Natural killer cell treated with Interleukin-12 subunit alpha and Interleukin-12 subunit beta and Interleukin-15 and Interleukin-18, amount 100 ng/mL, for 72 hours (primary cell): ENCODE measurements around the gene DLGAP1. TPM values are rescaled to one million over a fixed set of nuclear protein-coding genes. Genes with fewer than 3 reads are reported as not detected.
"Not testable (repeated sequence)": the region's sequence is repeated elsewhere in the genome, so short reads cannot be mapped to it uniquely, and the experiment has no call there.

Source experiments
- ATAC-seq, 2 donors: fragments of 150-1000 bp; cut with Tn5 transposase in 1 of 2; sonication (Bioruptor Pico), chemical (Tn5 transposase) in 1 of 2; 2 replicates each; pipeline ENCODE4 v1.10.0; 2021
- DNase-seq: peaks from one replicate; pipeline ENCODE4 v3.0.0; 2022; ENCODE audit warnings: low spot score
- H3K27ac Mint-ChIP-seq, 2 donors: 1 replicate in 1 of 2; 2 replicates in 1 of 2; pipeline ENCODE4 v1.8.0; 2022; ENCODE audit warnings: mixed read lengths in 2 of 2, mild to moderate bottlenecking in 1 of 2, moderate library complexity in 1 of 2
- H3K27me3 Mint-ChIP-seq, 2 donors: 1 replicate in 1 of 2; 2 replicates in 1 of 2; pipeline ENCODE4 v1.8.0; 2022; ENCODE audit warnings: mixed read lengths in 2 of 2
- H3K36me3 Mint-ChIP-seq: one replicate; pipeline ENCODE4 v1.8.0; 2022; ENCODE audit warnings: mixed read lengths
- H3K4me1 Mint-ChIP-seq, 2 donors: 1 replicate in 1 of 2; 2 replicates in 1 of 2; pipeline ENCODE4 v1.8.0; 2022; ENCODE audit warnings: low read depth in 2 of 2, mixed read lengths in 2 of 2, mild to moderate bottlenecking in 1 of 2
- H3K4me3 Mint-ChIP-seq: one replicate; pipeline ENCODE4 v1.8.0; 2022; ENCODE audit warnings: mixed read lengths
- H3K9me3 Mint-ChIP-seq: 2 replicates; pipeline ENCODE4 v1.8.0; 2022; ENCODE audit warnings: mixed read lengths
- total RNA-seq, 2 donors: library from RNA; stranded (reverse); gene quantifications; one replicate each; pipeline ENCODE4 v1.2.3, GENCODE V29; 2022

Gene DLGAP1
- total RNA-seq, 2 donors from 2014 or later, result not detected

DNA sequence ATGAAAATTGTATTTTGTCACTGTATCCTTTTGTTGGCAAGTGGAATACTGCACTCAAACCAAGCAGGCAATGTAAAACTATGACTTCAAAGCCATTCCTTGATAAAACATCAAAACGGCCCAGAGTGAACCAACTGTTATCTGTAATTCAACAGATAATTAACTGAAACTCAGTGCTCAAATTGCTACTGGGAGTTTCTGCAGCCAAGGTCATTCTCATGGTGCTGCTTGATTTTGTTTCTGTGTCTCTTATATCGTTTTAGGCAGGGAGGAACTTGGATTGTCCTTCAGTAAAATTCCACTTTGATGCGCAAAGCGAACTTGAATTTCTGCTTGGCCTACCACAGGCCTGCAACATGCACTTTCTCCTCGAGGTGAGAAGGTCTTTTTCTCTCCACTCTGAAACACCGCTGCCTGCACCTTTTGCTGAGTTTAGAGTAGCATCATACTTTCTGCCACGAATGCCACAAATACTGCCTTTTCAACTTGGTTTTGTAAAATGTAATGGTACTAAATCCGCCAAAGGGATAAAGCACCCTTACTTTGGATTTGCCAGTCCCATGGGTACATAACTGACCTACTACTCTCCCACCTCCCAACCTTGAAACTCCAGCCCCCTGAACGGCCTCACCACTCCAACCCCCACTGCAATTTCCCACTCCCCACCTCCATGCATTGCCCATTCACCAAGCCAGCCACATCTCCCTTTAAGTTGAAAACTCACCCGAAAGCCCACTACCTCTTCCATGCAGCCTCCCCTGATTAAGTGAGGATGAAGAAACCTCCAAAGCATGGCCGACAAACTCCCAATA is 800.5 kb downstream of the DLGAP1 start:
- no peaks in the 10 kb centered on the region for H3K9me3 Mint-ChIP-seq
- no peak overlapping the region for H3K27ac Mint-ChIP-seq
- no peaks in the 10 kb centered on the region for H3K36me3 Mint-ChIP-seq
- DNase-seq, result no peak
- no peak overlapping the region for H3K4me3 Mint-ChIP-seq
- ATAC-seq, result no peak
- H3K27me3 Mint-ChIP-seq, result peaks cover 5 to 6% of the 10 kb centered on the region in 2 donors
- peaks cover 9 to 18% of the 10 kb centered on the region in 2 donors for H3K4me1 Mint-ChIP-seq

- H3K27me3 Mint-ChIP-seq, result peaks cover 5 to 6% of the 10 kb centered on the region in 2 donors
These were observed 801.2 kb downstream of the DLGAP1 start for GRCh38 chr18:3653851-3654441.

GRCh38 chr18:3653263-3653850 is 801.8 kb downstream of the DLGAP1 start:
- H3K27ac Mint-ChIP-seq, result peak overlapping the region; percentile 28 to 53
- ATAC-seq (no peak), DNase-seq (no peak)
- H3K27me3 Mint-ChIP-seq, result peaks cover 5 to 6% of the 10 kb centered on the region in 2 donors
- no peaks in the 10 kb centered on the region for H3K36me3 Mint-ChIP-seq
- H3K4me3 Mint-ChIP-seq, result no peak overlapping the region
- no peaks in the 10 kb centered on the region for H3K9me3 Mint-ChIP-seq
- peaks cover 9 to 24% of the 10 kb centered on the region in 2 donors for H3K4me1 Mint-ChIP-seq

More at GRCh38 chr18:3653851-3654441, 801.2 kb downstream of the DLGAP1 start:
- ATAC-seq (no peak), DNase-seq (no peak)
- no peaks in the 10 kb centered on the region for H3K36me3 Mint-ChIP-seq
- no peak overlapping the region for H3K27ac Mint-ChIP-seq
- H3K4me1 Mint-ChIP-seq, result peaks cover 9 to 22% of the 10 kb centered on the region in 2 donors
- H3K4me3 Mint-ChIP-seq, result no peak overlapping the region
- no peaks in the 10 kb centered on the region for H3K9me3 Mint-ChIP-seq

- H3K27ac Mint-ChIP-seq, result peak overlapping the region; percentile 28 to 53
These were observed 802.5 kb downstream of the DLGAP1 start for GRCh38 chr18:3652380-3653262.

GRCh38 chr18:3651266-3651665 is 803.8 kb downstream of the DLGAP1 start:
- ATAC-seq (no peak), DNase-seq (no peak)
- no peak overlapping the region for H3K4me3 Mint-ChIP-seq
- no peaks in the 10 kb centered on the region for H3K9me3 Mint-ChIP-seq
- H3K27me3 Mint-ChIP-seq, result peaks cover 5 to 6% of the 10 kb centered on the region in 2 donors
- peaks cover 9 to 24% of the 10 kb centered on the region in 2 donors for H3K4me1 Mint-ChIP-seq
- H3K36me3 Mint-ChIP-seq, result no peaks in the 10 kb centered on the region
- no peak overlapping the region for H3K27ac Mint-ChIP-seq

More at GRCh38 chr18:3652380-3653262, 802.5 kb downstream of the DLGAP1 start:
- Mint-ChIP-seq H3K4me1 (peaks cover 9 to 24% of the 10 kb centered on the region in 2 donors), H3K27me3 (peaks cover 5 to 6% of the 10 kb centered on the region in 2 donors), H3K4me3 (no peak overlapping the region), H3K36me3 (no peaks in the 10 kb centered on the region), H3K9me3 (no peaks in the 10 kb centered on the region)
- peak in 1 of 2 donors; percentile 49 for ATAC-seq
- no peak for DNase-seq

GRCh38 chr18:3650521-3651042 is 804.5 kb downstream of the DLGAP1 start:
- not testable (repeated sequence) for H3K9me3 Mint-ChIP-seq, H3K4me3 Mint-ChIP-seq, H3K27ac Mint-ChIP-seq, H3K27me3 Mint-ChIP-seq, H3K36me3 Mint-ChIP-seq, ATAC-seq, DNase-seq
- H3K4me1 Mint-ChIP-seq, result peaks cover 10 to 22% of the 10 kb centered on the region in 2 donors

DNA sequence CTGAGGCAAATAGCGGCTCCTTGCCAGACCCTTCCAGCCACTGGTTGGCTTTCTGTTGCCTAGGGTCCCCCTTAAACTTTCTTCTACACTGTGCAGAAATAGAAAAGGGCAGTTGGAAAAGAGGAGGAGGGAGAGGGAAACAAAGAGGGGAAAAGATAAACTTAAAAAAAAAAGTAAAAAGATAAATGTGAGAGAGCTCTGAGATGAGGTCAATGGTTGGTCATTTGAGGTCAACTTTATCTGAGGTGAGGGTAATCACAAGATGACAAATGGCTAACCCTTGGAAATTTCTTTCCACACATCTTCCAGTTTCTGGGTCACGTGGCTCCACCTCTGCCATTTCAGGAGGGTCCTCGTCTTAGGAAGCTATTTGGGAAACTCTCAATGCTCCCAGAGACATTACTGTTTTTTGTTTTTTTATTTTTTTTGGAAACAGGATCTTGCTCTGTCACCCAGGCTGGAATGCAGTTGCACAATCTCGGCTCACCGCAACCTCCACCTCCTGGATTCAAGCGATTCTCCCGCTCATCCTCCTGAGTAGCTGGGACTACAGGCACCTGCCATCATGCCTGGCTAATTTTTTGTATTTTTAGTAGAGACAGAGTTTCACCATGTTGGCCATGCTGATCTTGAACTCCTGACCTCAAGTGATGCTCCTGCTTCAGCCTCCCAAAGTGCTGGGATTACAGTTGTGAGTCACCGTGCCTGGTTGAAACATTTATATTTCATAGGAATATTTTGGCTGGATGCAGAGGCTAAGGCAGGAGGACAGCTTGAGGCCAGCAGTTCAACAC is 805.3 kb downstream of the DLGAP1 start:
- H3K4me1 Mint-ChIP-seq, result peaks cover 9 to 14% of the 10 kb centered on the region in 2 donors

GRCh38 chr18:3649135-3649632 is 805.9 kb downstream of the DLGAP1 start:
- Mint-ChIP-seq H3K4me1 (peaks cover 8 to 14% of the 10 kb centered on the region in 2 donors), H3K36me3 (no peaks in the 10 kb centered on the region), H3K4me3 (no peak overlapping the region), H3K27me3 (peaks cover 0 to 6% of the 10 kb centered on the region in 2 donors), H3K27ac (no peak overlapping the region), H3K9me3 (no peaks in the 10 kb centered on the region)
- DNase-seq, result no peak
- ATAC-seq, result no peak

More for the DNA sequence above, 805.3 kb downstream of the DLGAP1 start:
- Mint-ChIP-seq H3K9me3 (no peaks in the 10 kb centered on the region), H3K27ac (no peak overlapping the region), H3K4me3 (no peak overlapping the region), H3K27me3 (peaks cover 0 to 6% of the 10 kb centered on the region in 2 donors), H3K36me3 (no peaks in the 10 kb centered on the region)
- ATAC-seq (no peak), DNase-seq (no peak)

GRCh38 chr18:3648641-3649040 is 806.5 kb downstream of the DLGAP1 start:
- H3K36me3 Mint-ChIP-seq, result no peaks in the 10 kb centered on the region
- no peak overlapping the region for H3K4me3 Mint-ChIP-seq
- DNase-seq, result no peak
- no peak overlapping the region for H3K27ac Mint-ChIP-seq
- ATAC-seq, result no peak
- H3K4me1 Mint-ChIP-seq, result peaks cover 10 to 18% of the 10 kb centered on the region in 2 donors
- peaks cover 0 to 6% of the 10 kb centered on the region in 2 donors for H3K27me3 Mint-ChIP-seq
- no peaks in the 10 kb centered on the region for H3K9me3 Mint-ChIP-seq

DNA sequence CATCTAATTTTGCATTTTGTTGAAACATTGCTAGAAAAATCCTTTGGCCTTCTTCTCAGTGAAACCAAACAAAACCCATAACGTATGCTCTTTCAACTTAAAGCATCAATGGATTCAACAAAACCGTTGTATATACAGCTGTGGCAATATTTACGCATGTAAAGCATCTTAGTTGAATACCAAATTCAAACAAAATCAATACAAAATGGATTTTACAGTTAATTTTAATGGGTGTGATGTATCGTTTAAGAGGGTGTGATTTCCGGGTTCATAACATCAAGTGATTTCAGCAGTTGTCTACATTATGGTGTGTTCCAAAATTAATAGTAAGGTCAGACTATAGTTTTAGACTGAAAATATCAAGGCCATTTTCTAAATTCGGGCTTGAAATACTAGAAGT is 806.9 kb downstream of the DLGAP1 start:
- no peaks in the 10 kb centered on the region for H3K36me3 Mint-ChIP-seq
- H3K4me1 Mint-ChIP-seq, result peaks cover 10 to 19% of the 10 kb centered on the region in 2 donors
- peaks cover 0 to 6% of the 10 kb centered on the region in 2 donors for H3K27me3 Mint-ChIP-seq
- H3K9me3 Mint-ChIP-seq, result no peaks in the 10 kb centered on the region
- ATAC-seq (no peak), DNase-seq (no peak)
- H3K4me3 Mint-ChIP-seq, result no peak overlapping the region
- no peak overlapping the region for H3K27ac Mint-ChIP-seq

GRCh38 chr18:3647636-3648035 is 807.5 kb downstream of the DLGAP1 start:
- no peak overlapping the region for H3K4me3 Mint-ChIP-seq
- DNase-seq (no peak), ATAC-seq (no peak)
- no peaks in the 10 kb centered on the region for H3K9me3 Mint-ChIP-seq
- H3K36me3 Mint-ChIP-seq, result no peaks in the 10 kb centered on the region
- no peak overlapping the region for H3K27ac Mint-ChIP-seq
- H3K27me3 Mint-ChIP-seq, result peaks cover 0 to 3% of the 10 kb centered on the region in 2 donors
- H3K4me1 Mint-ChIP-seq, result peaks cover 6 to 18% of the 10 kb centered on the region in 2 donors

DNA sequence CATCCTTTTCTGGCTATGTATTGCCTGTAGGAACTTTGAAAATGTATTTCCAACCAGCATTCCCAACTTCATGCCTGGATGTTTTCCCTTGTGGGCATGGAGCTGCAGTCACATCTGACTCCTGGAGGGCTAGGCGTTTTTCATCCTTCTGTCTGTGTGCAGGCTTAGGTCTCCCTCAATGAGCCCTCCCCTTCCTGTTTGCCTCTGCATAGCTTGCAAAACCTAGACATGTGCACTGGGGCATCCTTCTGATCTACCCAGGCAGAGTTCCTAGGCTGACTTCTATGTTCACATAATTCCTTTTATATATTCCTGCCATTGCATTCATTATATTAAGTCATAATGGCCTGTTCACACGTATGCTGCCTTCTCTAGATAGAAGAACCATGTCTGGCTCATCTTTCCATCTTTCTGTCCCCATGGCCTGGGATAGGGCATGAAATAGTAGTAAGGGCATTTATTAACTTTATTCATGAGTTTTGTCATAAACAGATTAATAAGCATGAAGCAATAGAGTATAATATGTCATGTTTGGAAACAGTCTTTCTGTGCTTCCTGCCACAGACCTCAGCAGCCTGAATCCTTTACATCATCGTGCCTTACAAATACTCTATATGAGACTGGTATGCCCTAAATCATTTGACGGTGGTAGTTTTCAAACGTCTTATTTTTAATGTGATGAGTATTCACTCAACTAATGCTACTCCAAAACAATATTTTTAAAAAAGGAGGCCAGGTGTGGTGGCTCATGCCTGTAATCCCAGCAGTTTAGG is 809.5 kb downstream of the DLGAP1 start:
- no peak for ATAC-seq
- Mint-ChIP-seq H3K27ac (no peak overlapping the region), H3K4me3 (no peak overlapping the region)

More for the DNA sequence above, 809.5 kb downstream of the DLGAP1 start:
- peaks cover 0 to 3% of the 10 kb centered on the region in 2 donors for H3K27me3 Mint-ChIP-seq
- no peaks in the 10 kb centered on the region for H3K9me3 Mint-ChIP-seq
- no peaks in the 10 kb centered on the region for H3K36me3 Mint-ChIP-seq
- peaks cover 5 to 16% of the 10 kb centered on the region in 2 donors for H3K4me1 Mint-ChIP-seq
- no peak for DNase-seq
